Spleen (tissue), 7 donors: Measurements from ENCODE around the gene GDF2.

Experiments
- CTCF ChIP-seq, 11 experiments: fragments of 200-600 bp in 7 of 11; fragments of 450-650 bp in 4 of 11; sonication (generic) in 4 of 11; IDR thresholded peaks in 8 of 11; conservative IDR thresholded peaks in 3 of 11; 1 replicate in 7 of 11; 2 replicates in 4 of 11; pipeline versions ENCODE4 v1.4.0 to v1.8.0; 2016 to 2021; ENCODE audit warnings: antibody characterized with exemption in 11 of 11, inconsistent platforms in 4 of 11, mild to moderate bottlenecking in 1 of 11
- POLR2A ChIP-seq, 3 donors: fragments of 450-650 bp; IDR thresholded peaks; one replicate each; pipeline ENCODE4 v1.5.1; 2017; ENCODE audit warnings: antibody characterized with exemption in 3 of 3, mild to moderate bottlenecking in 1 of 3
- POLR2AphosphoS5 ChIP-seq, 3 donors: sonication (generic); formaldehyde crosslinking; IDR thresholded peaks; one replicate each; pipeline ENCODE4 v1.5.1; 2017; ENCODE audit warnings: antibody characterized with exemption in 3 of 3
- donor health status: DM: no; HTN: no; CAD: no; lungs with moderate emphysema.
- donor health status: DM: no; HTN: no; CAD: no.
- donor health status: DM: no; HTN: no; CAD: no.

GRCh38 chr10:47359626-47360418 is 37.6 kb downstream of the GDF2 start:
- TF ChIP-seq CTCF (IDR thresholded peaks at IDR 0.05 in 8 of 11, conservative IDR thresholded peaks at IDR 0.05 in 3 of 11) = no peak
- no peak for TF ChIP-seq POLR2A (IDR thresholded peaks at IDR 0.05)
- TF ChIP-seq POLR2AphosphoS5 (IDR thresholded peaks at IDR 0.05) = no peak
